Breast epithelium (tissue), 4 donors: Measurements from ENCODE around the gene UBASH3B. TPM values are rescaled to one million over a fixed set of nuclear protein-coding genes. Genes with fewer than 3 reads are reported as not detected.

ENCODE experiments used
- DNase-seq, 2 donors: peaks; one replicate each; pipeline ENCODE4 v3.0.0-alpha.2; 2019; ENCODE audit warnings: low spot score in 2 of 2
- H3K27ac ChIP-seq, 2 donors: fragments of 200-600 bp; sonication (generic) in 1 of 2; one replicate each; pipeline ENCODE4 v1.5.1; 2016 to 2019; ENCODE audit warnings: mild to moderate bottlenecking in 1 of 2
- H3K27me3 ChIP-seq, 2 donors: fragments of 200-600 bp; sonication (generic) in 1 of 2; one replicate each; pipeline versions ENCODE4 v1.5.1 to v1.6.0; 2017 to 2019; ENCODE audit warnings: control low read depth in 1 of 2, mild to moderate bottlenecking in 1 of 2
- H3K36me3 ChIP-seq: fragments of 200-600 bp; one replicate; pipeline ENCODE4 v1.5.1; 2019
- H3K4me1 ChIP-seq, 2 donors: fragments of 200-600 bp; sonication (generic); one replicate each; pipeline ENCODE4 v1.5.1; 2016 to 2019; ENCODE audit warnings: control low read depth in 1 of 2
- H3K4me3 ChIP-seq, 3 donors: fragments of 200-600 bp; sonication (generic); 1 replicate in 2 of 3; 2 replicates in 1 of 3; pipeline ENCODE4 v1.5.1; 2016 to 2019; ENCODE audit warnings: mild to moderate bottlenecking in 3 of 3, moderate library complexity in 2 of 3
- H3K9me3 ChIP-seq, 2 donors: fragments of 200-600 bp; sonication (generic) in 1 of 2; one replicate each; pipeline ENCODE4 v1.5.1; 2016 to 2019; ENCODE audit warnings: control low read depth in 1 of 2
- CTCF ChIP-seq, 3 donors: fragments of 450-650 bp; IDR thresholded peaks; one replicate each; pipeline ENCODE4 v1.5.1; 2016 to 2017; ENCODE audit warnings: antibody characterized with exemption in 3 of 3, mild to moderate bottlenecking in 3 of 3, moderate library complexity in 3 of 3
- POLR2A ChIP-seq: fragments of 450-650 bp; IDR thresholded peaks from one replicate; pipeline ENCODE4 v1.6.1; 2016; ENCODE audit warnings: antibody characterized with exemption, mild to moderate bottlenecking, moderate library complexity
- intact Hi-C: fragments of 100-400 bp; cut with DNase I; formaldehyde crosslinking; loops from one replicate; pipeline ENCODE4 v1.15.1; 2023; ENCODE audit warnings: low total_unique reads
- total RNA-seq, 3 donors: library from RNA; depleted of rRNA; stranded (reverse); fragments of >200 nt; gene quantifications; one replicate each; pipeline ENCODE4 v1.1.0, GENCODE V29; 2016

Gene UBASH3B
- total RNA-seq, 3 donors from 2014 or later = 4.7 to 6.2 (median 4.8) TPM

- Histone ChIP-seq H3K4me1 (no peaks in the 10 kb centered on the region), H3K36me3 (no peaks in the 10 kb centered on the region), H3K27me3 (no peaks in the 10 kb centered on the region), H3K4me3 (no peak overlapping the region), H3K27ac (no peak overlapping the region), H3K9me3 (no peaks in the 10 kb centered on the region)
- no peak for TF ChIP-seq POLR2A
- TF ChIP-seq CTCF (IDR thresholded peaks at IDR 0.05) = peak; percentile 40 to 75 (median 65)
- intact Hi-C loops = no loop called here
- DNase-seq = no peak
Observed at GRCh38 chr11:122863704-122864326, 208.3 kb downstream of the UBASH3B start.

Other genes with a start within 250 kb of the UBASH3B start
- 1 to 10 TPM in 1 of 3 donors, under 1 TPM in 2; 0.33 to 1.5 (median 0.96) TPM for gene CRTAM, start 182.8 kb downstream of the UBASH3B start, total RNA-seq
- gene JHY, start 227.0 kb downstream of the UBASH3B start, total RNA-seq = 10 to 100 TPM; 11.7 to 13.1 (median 11.8) TPM